NK-92 (cell line): Measurements from ENCODE around the gene MNDA.
"Not testable (repeated sequence)": the region's sequence is repeated elsewhere in the genome, so short reads cannot be mapped to it uniquely, and the experiment has no call there.

ENCODE experiments used
- DNase-seq: peaks from one replicate; lab custom pipeline; 2025; ENCODE audit not compliant: unreplicated experiment; lab: John Stamatoyannopoulos, UW

MNDA gene

GRCh38 chr1:158838660-158839059 is 7.5 kb downstream of the MNDA start:
- DNase-seq, result no peak

- DNase-seq, result no peak
These were observed 8.4 kb downstream of the MNDA start for GRCh38 chr1:158839566-158839965.

GRCh38 chr1:158840236-158840635 is 9.1 kb downstream of the MNDA start:
- DNase-seq, result no peak

DNA sequence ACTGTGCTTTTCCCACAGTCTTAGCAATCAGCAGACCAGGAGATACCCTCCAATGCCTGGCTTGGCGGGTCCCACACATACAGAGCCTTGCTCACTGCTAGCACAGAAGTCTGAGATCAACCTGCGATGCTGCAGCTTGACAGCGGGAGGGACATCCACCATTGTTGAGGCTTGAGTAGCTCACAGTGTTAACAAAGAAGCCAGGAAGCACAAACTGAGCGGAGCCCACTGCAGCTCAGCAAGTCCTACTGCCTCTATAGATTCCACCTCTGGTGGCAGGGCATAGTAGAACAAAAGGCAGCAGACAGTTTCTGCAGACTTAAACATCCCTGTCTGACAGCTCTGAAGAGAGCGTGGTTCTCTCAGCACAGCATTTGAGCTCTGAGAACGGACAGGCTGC is 33.4 kb downstream of the MNDA start:
- DNase-seq, result no peak

- DNase-seq, result not testable (repeated sequence)
These were observed 39.3 kb downstream of the MNDA start for GRCh38 chr1:158870438-158870837.

DNA sequence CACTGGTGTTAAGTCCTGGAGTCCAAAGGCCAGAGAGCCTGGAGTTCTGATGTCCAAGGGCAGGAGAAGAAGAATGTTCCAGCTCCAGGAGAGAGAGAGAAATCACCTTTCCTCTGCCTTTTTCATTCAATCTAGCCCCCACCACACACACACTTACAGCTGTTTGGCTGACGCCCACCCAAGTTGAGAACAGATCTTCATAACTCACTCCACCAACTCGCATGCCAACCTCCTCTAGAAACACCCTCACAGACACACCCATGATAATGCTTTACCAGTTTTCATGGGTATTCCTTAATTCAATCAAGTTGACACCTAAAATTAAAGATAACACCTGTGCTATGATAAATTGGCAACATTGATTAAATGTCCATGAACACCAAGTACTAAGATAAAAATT is 42.0 kb downstream of the MNDA start:
- no peak for DNase-seq

- DNase-seq, result no peak
These were observed 62.5 kb downstream of the MNDA start for GRCh38 chr1:158893654-158894053.

DNA sequence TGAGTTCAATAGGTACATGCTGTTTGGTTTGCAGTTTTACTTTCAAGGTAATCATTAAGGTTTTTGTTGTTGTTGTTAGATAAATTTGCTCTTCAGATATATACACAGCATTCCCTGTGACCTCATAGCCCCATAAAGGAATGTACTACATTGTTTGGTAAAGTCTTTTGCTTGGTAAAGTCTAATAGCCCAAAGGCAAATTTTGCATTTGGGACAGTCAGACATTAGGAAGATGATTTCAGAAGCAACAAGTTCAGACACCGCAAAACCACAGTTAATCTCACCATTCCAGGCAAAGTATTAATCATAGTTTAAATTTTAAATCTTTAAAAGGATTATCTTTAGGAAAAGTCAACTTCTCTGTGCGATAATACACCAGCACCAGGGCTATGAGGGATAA is 67.6 kb downstream of the MNDA start:
- no peak for DNase-seq
